Measurements from ENCODE around the gene FILIP1L.

GRCh38 chr3:100158918-100159330, 44.6 kb upstream of the FILIP1L start:
- TF ChIP-seq CTCF (IDR thresholded peaks at IDR 0.05) (no peak), POLR2AphosphoS5 (IDR thresholded peaks at IDR 0.05) (no peak), POLR2A (IDR thresholded peaks at IDR 0.05) (no peak)

All from breast epithelium (tissue), 3 donors.